Nephron (organoid): ENCODE results near the gene FUT8.

Source experiments
- H3K27ac Mint-ChIP-seq, 3 experiments: 2 replicates each; pipeline ENCODE4 v1.8.0; 2020; ENCODE audit warnings: mixed read lengths in 3 of 3, mild to moderate bottlenecking in 2 of 3, moderate library complexity in 1 of 3
- H3K27me3 Mint-ChIP-seq: 2 replicates; pipeline ENCODE4 v1.8.0; 2021; ENCODE audit warnings: low read depth, mild to moderate bottlenecking, moderate library complexity, mixed read lengths
- H3K36me3 Mint-ChIP-seq: 2 replicates; pipeline ENCODE4 v1.8.0; 2020; ENCODE audit warnings: low read depth, mixed read lengths
- H3K4me1 Mint-ChIP-seq: 2 replicates; pipeline ENCODE4 v1.8.0; 2020; ENCODE audit warnings: mixed read lengths
- H3K4me3 Mint-ChIP-seq, 3 experiments: 2 replicates each; pipeline ENCODE4 v1.8.0; 2020; ENCODE audit warnings: mild to moderate bottlenecking in 3 of 3, mixed read lengths in 3 of 3, moderate library complexity in 2 of 3
- H3K9me3 Mint-ChIP-seq: 2 replicates; pipeline ENCODE4 v1.8.0; 2020; ENCODE audit warnings: mixed read lengths
- TF ChIP-seq, protein P1 (sequence below), 3 experiments: fragments of 200-600 bp; sonication (generic); IDR thresholded peaks; one replicate each; pipeline ENCODE4 v1.5.0; 2021; ENCODE audit warnings: antibody characterized with exemption in 3 of 3; ENCODE audit not compliant: unreplicated experiment in 3 of 3

FUT8 gene

DNA sequence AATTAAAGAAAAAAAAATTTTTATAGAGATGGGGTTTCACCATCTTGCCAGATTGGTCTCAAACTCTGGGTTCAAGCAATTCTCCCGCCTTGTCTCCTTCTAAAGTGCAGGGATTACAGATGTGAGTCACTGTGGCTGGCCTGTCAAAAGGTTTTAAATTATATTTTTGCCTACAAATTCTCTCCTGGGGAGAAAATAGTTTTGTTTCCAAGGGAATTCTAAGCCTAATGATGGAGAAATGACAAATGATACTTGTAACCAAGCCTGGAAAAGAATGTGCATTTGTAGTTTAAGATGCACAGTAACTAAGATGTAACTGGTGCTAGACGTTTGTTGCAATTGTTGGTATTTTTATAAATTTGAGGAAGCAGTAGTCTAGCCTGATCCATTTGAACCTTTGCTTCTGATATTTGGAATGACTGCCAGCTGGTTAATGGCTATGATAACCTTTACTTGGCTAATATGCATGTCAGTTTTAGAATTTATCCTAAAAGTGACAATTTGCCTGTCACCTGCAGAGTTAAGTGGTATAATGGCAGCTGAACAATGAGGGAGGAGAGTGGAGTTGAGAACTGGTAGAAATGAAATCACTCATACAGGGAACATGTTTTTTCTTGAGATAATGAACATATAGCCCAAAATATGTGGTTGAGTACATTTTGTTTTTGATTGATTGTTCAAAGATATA is 148.0 kb downstream of the FUT8 start:
- Mint-ChIP-seq H3K27me3 (no peaks in the 10 kb centered on the region), H3K27ac (no peak overlapping the region), H3K9me3 (no peaks in the 10 kb centered on the region), H3K4me1 (no peaks in the 10 kb centered on the region), H3K36me3 (no peaks in the 10 kb centered on the region), H3K4me3 (no peak overlapping the region)
- TF ChIP-seq, protein P1, sequence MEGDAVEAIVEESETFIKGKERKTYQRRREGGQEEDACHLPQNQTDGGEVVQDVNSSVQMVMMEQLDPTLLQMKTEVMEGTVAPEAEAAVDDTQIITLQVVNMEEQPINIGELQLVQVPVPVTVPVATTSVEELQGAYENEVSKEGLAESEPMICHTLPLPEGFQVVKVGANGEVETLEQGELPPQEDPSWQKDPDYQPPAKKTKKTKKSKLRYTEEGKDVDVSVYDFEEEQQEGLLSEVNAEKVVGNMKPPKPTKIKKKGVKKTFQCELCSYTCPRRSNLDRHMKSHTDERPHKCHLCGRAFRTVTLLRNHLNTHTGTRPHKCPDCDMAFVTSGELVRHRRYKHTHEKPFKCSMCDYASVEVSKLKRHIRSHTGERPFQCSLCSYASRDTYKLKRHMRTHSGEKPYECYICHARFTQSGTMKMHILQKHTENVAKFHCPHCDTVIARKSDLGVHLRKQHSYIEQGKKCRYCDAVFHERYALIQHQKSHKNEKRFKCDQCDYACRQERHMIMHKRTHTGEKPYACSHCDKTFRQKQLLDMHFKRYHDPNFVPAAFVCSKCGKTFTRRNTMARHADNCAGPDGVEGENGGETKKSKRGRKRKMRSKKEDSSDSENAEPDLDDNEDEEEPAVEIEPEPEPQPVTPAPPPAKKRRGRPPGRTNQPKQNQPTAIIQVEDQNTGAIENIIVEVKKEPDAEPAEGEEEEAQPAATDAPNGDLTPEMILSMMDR (IDR thresholded peaks at IDR 0.05; ENCODE audit: unreplicated experiment in 3 of 3) = no peak

DNA sequence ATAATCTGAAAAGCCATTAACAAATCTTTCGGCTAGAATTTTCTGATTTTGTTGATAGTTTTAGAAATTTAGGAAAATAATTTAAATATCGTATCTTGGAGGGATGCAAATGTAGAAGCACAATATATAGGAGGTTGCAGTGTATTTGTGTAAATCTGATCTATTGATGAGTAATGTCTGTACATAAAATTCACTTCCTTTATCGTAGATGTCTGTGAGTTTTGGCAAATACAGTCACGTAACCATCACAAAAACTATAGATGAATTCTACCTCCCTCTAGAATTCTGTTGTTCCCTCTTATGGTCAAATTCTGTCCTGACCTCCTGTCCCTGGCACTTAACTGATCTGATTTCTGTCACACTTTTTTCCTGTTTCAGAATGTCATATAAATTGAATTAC is 151.8 kb downstream of the FUT8 start:
- Mint-ChIP-seq H3K9me3 (no peaks in the 10 kb centered on the region), H3K4me1 (no peaks in the 10 kb centered on the region), H3K4me3 (no peak overlapping the region), H3K27ac (no peak overlapping the region), H3K36me3 (no peaks in the 10 kb centered on the region), H3K27me3 (no peaks in the 10 kb centered on the region)
- TF ChIP-seq, protein P1 (IDR thresholded peaks at IDR 0.05; ENCODE audit: unreplicated experiment in 3 of 3) = no peak

DNA sequence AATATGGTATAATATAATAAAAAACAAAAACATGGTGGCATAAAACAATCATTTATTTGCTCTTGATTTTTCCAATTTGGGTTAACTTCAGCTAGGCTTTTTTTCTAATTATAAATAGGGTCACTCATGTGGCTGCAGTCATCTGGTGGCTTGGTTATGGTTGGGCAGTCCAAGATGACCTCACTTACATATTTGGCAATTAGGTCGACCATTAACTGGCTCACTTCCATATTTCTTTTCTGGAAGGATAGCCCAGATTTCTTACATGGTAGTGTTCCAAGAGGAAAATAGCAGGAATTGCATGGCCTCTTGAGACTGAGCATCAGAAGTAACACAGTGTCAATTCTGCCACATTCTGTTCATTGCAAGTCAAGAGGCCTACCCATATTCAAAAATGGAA is 153.4 kb downstream of the FUT8 start:
- Mint-ChIP-seq H3K9me3 (no peaks in the 10 kb centered on the region), H3K27ac (no peak overlapping the region), H3K4me1 (no peaks in the 10 kb centered on the region), H3K4me3 (no peak overlapping the region), H3K27me3 (no peaks in the 10 kb centered on the region), H3K36me3 (no peaks in the 10 kb centered on the region)
- TF ChIP-seq, protein P1 (IDR thresholded peaks at IDR 0.05; ENCODE audit: unreplicated experiment in 3 of 3) = no peak

DNA sequence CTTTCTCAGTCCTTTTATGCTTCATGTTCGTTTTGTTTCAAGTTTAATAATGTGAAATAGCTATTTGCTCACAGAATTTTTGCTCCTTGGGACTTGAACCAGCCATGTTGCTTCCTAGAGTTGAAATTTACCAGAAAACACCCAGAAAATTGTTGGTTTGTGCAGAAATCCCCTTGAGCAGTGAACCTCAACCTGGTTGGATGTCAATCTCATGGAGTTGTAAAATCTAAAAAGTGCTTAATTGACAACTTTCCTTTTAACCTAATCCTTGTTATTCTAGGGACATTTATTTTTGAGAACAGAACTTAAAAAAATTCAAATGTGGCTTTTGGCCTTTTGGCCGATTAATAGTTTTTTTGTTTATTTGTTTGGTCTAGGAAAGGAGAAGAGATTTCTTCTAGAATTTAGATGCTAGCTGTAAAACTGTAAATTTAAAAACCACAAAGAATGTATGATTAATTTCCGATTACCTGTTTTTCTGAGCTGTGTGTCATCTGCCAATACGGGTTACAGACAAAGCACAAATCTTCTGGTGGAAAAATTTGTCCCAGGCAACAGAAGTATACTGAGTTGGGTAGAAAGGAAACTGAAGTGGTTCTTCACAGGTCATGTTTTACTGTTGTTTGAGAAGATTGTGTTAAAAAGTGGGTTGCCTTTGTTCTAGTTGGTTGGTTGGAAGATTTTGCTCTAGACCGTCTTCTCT is 154.4 kb downstream of the FUT8 start:
- TF ChIP-seq, protein P1 (IDR thresholded peaks at IDR 0.05; ENCODE audit: unreplicated experiment in 3 of 3) = no peak
- Mint-ChIP-seq H3K4me3 (no peak overlapping the region), H3K27me3 (no peaks in the 10 kb centered on the region), H3K4me1 (no peaks in the 10 kb centered on the region), H3K27ac (no peak overlapping the region), H3K36me3 (no peaks in the 10 kb centered on the region), H3K9me3 (no peaks in the 10 kb centered on the region)

DNA sequence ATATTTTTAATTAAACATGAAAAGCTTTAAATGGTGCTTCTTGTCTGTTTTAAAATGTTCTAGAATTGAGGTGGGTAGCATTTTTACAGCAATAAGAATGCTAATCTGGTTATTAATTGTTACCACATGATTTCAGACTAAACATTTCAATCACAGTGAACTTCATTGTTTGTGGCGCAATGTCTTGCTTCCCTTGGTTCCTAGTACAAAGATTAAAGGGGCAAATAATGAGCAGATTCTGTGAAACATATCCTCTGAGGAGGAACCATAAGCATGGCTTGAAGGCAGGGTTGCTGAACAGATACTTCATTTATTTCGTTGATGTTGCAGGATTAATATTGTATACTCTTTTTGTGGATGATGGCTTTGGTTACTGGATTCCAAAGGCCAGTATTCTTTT is 162.1 kb downstream of the FUT8 start:
- H3K36me3 Mint-ChIP-seq = no peaks in the 10 kb centered on the region
- H3K4me1 Mint-ChIP-seq = no peaks in the 10 kb centered on the region
- H3K9me3 Mint-ChIP-seq = no peaks in the 10 kb centered on the region
- no peak overlapping the region for H3K4me3 Mint-ChIP-seq
- no peak overlapping the region for H3K27ac Mint-ChIP-seq
- no peaks in the 10 kb centered on the region for H3K27me3 Mint-ChIP-seq
- TF ChIP-seq, protein P1 (IDR thresholded peaks at IDR 0.05; ENCODE audit: unreplicated experiment in 3 of 3) = no peak

DNA sequence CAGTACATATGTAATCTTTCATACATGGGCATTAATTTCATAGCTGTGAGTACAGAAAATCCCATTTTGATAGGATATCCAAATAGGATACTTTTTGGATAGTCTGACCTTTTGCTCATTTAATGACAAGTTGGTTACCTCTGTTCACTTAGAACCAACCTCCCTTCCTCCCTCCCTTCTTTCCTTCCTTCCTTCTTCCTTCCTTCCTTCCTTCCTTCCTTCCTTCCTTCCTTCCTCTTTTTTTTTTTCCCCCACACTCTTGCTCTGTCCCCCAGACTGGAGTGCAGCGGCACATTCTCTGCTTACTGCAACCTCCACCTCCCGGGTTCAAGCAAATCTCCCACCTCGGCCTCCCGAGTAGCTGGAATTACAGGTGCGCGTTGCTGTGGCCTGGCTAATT is 162.9 kb downstream of the FUT8 start:
- no peak overlapping the region for H3K4me3 Mint-ChIP-seq
- no peaks in the 10 kb centered on the region for H3K36me3 Mint-ChIP-seq

More for the DNA sequence above, 162.9 kb downstream of the FUT8 start:
- no peak overlapping the region for H3K27ac Mint-ChIP-seq
- TF ChIP-seq, protein P1 (IDR thresholded peaks at IDR 0.05; ENCODE audit: unreplicated experiment in 3 of 3) = no peak
- H3K4me1 Mint-ChIP-seq = no peaks in the 10 kb centered on the region
- H3K9me3 Mint-ChIP-seq = no peaks in the 10 kb centered on the region
- no peaks in the 10 kb centered on the region for H3K27me3 Mint-ChIP-seq
